Upper lobe of left lung (tissue), 4 donors: Measurements from ENCODE around the gene CRACDL.

Experiments used
- EP300 ChIP-seq, 4 donors: sonication (generic); formaldehyde crosslinking; IDR thresholded peaks; one replicate each; pipeline ENCODE4 v1.5.1; 2017; ENCODE audit warnings: antibody characterized with exemption in 4 of 4, control low read depth in 2 of 4
- POLR2AphosphoS5 ChIP-seq, 2 donors: sonication (generic); formaldehyde crosslinking; IDR thresholded peaks; one replicate each; pipeline ENCODE4 v1.5.1; 2017; ENCODE audit warnings: antibody characterized with exemption in 2 of 2
- TF ChIP-seq, protein P1 (sequence below), 6 experiments: fragments of 450-650 bp in 4 of 6; fragments of 200-600 bp in 2 of 6; sonication (generic) in 2 of 6; IDR thresholded peaks; one replicate each; pipeline ENCODE4 v1.5.1; 2016 to 2019; ENCODE audit warnings: antibody characterized with exemption in 6 of 6

DNA sequence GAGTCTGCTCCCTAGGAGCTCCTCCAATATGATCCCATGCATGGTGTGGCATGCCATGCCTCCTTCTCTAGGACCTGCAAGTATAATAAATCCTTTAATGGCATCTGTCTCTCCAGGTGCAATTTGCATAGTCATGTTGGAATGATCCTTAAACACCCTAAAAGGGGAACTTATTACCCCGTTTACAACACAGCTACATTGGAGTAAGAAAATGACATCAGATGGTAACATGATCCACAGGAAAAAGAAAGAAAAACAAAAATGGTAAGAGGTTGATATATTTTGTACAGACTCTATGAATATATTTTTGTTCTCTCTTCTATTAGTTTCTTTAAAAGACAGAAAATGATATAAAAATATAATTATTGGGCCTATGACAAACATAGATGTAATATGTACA is 79.0 kb downstream of the CRACDL start:
- no peak for TF ChIP-seq EP300 (IDR thresholded peaks at IDR 0.05)
- no peak for TF ChIP-seq POLR2AphosphoS5 (IDR thresholded peaks at IDR 0.05)
- TF ChIP-seq, protein P1, sequence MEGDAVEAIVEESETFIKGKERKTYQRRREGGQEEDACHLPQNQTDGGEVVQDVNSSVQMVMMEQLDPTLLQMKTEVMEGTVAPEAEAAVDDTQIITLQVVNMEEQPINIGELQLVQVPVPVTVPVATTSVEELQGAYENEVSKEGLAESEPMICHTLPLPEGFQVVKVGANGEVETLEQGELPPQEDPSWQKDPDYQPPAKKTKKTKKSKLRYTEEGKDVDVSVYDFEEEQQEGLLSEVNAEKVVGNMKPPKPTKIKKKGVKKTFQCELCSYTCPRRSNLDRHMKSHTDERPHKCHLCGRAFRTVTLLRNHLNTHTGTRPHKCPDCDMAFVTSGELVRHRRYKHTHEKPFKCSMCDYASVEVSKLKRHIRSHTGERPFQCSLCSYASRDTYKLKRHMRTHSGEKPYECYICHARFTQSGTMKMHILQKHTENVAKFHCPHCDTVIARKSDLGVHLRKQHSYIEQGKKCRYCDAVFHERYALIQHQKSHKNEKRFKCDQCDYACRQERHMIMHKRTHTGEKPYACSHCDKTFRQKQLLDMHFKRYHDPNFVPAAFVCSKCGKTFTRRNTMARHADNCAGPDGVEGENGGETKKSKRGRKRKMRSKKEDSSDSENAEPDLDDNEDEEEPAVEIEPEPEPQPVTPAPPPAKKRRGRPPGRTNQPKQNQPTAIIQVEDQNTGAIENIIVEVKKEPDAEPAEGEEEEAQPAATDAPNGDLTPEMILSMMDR (IDR thresholded peaks at IDR 0.05): no peak
